ENCODE data around the gene PPP1R12A. TPM values are rescaled to one million over a fixed set of nuclear protein-coding genes. Genes with fewer than 3 reads are reported as not detected.
"Not testable (repeated sequence)": the region's sequence is repeated elsewhere in the genome, so short reads cannot be mapped to it uniquely, and the experiment has no call there.

Gene PPP1R12A
- 100 to 1,000 TPM in 2 of 12 donors, 10 to 100 TPM in 9, not detected in 1; 53.9 to 152 (median 63.9) TPM for polyA plus RNA-seq (ENCODE audit: insufficient read length in 12 of 12)
- long read RNA-seq, donor 1, transcript PPP1R12A-212 (3 exons, 443 nt): major isoform, 11 of 54 reads
- long read RNA-seq, donor 1, partial matches to known transcripts: 40 of 54 reads
- long read RNA-seq, donor 1, other reads (novel, unspliced or antisense): 0 of 54 reads
- long read RNA-seq, donor 2, partial matches to known transcripts: 15 of 22 reads
- long read RNA-seq, donor 2, other reads (novel, unspliced or antisense): 0 of 22 reads
- long read RNA-seq, donor 3, partial matches to known transcripts: 0 of 3 reads
- long read RNA-seq, donor 3, other reads (novel, unspliced or antisense): 0 of 3 reads
- long read RNA-seq, donor 4, partial matches to known transcripts: 6 of 9 reads
- long read RNA-seq, donor 4, other reads (novel, unspliced or antisense): 0 of 9 reads
- long read RNA-seq, donor 5: 0 reads
- long read RNA-seq, donor 6, partial matches to known transcripts: 0 of 1 reads
- long read RNA-seq, donor 6, other reads (novel, unspliced or antisense): 0 of 1 reads
- long read RNA-seq, donor 7, partial matches to known transcripts: 0 of 4 reads
- long read RNA-seq, donor 7, other reads (novel, unspliced or antisense): 0 of 4 reads
- long read RNA-seq, donor 8, partial matches to known transcripts: 36 of 38 reads
- long read RNA-seq, donor 8, other reads (novel, unspliced or antisense): 0 of 38 reads
- long read RNA-seq, donor 9, partial matches to known transcripts: 7 of 10 reads
- long read RNA-seq, donor 9, other reads (novel, unspliced or antisense): 0 of 10 reads
- long read RNA-seq, donor 10, partial matches to known transcripts: 13 of 16 reads
- long read RNA-seq, donor 10, other reads (novel, unspliced or antisense): 0 of 16 reads
- long read RNA-seq, donor 11, partial matches to known transcripts: 25 of 28 reads
- long read RNA-seq, donor 11, other reads (novel, unspliced or antisense): 0 of 28 reads

- DNase-seq: peak; percentile 98
These were observed at the start of gene PPP1R12A for GRCh38 chr12:79935021-79935623. PPP1R12A (minus strand) TSS chr12:79935097; CDS start chr12:79934931, 166 bp downstream.

- DNase-seq: no peak
These were observed 49.2 kb upstream of the PPP1R12A start for GRCh38 chr12:79983986-79984620.

GRCh38 chr12:79983492-79983891, 48.6 kb upstream of the PPP1R12A start:
- no peak for DNase-seq

- DNase-seq: no peak
These were observed 47.5 kb upstream of the PPP1R12A start for GRCh38 chr12:79982086-79983062.

GRCh38 chr12:79978692-79979091, 43.8 kb upstream of the PPP1R12A start:
- no peak for DNase-seq

GRCh38 chr12:79977856-79978460, 43.1 kb upstream of the PPP1R12A start:
- not testable (repeated sequence) for DNase-seq

GRCh38 chr12:79975143-79975542, 40.2 kb upstream of the PPP1R12A start:
- no peak for DNase-seq

GRCh38 chr12:79973801-79974200, 38.9 kb upstream of the PPP1R12A start:
- DNase-seq: no peak

- no peak for DNase-seq
These were observed 29.3 kb upstream of the PPP1R12A start for GRCh38 chr12:79964100-79964627.

GRCh38 chr12:79961411-79961810, 26.5 kb upstream of the PPP1R12A start:
- DNase-seq: no peak

- no peak for DNase-seq
These were observed 24.6 kb upstream of the PPP1R12A start for GRCh38 chr12:79959484-79959883.

- DNase-seq: no peak
These were observed 22.0 kb upstream of the PPP1R12A start for GRCh38 chr12:79956896-79957295.

- DNase-seq: no peak
These were observed 20.7 kb upstream of the PPP1R12A start for GRCh38 chr12:79955561-79955960.

- DNase-seq: no peak
These were observed 19.2 kb upstream of the PPP1R12A start for GRCh38 chr12:79954037-79954610.

GRCh38 chr12:79949098-79949497, 14.2 kb upstream of the PPP1R12A start:
- no peak for DNase-seq

GRCh38 chr12:79945433-79945832, 10.5 kb upstream of the PPP1R12A start:
- DNase-seq: no peak

- DNase-seq: no peak
These were observed 9.7 kb upstream of the PPP1R12A start for GRCh38 chr12:79944565-79944964.

GRCh38 chr12:79942846-79943245, 7.9 kb upstream of the PPP1R12A start:
- DNase-seq: not testable (repeated sequence)

- DNase-seq: no peak
These were observed 4.9 kb upstream of the PPP1R12A start for GRCh38 chr12:79939728-79940310.

Measured in muscle of arm (tissue), 14 donors.